Aorta (tissue), 5 donors: ENCODE measurements around the gene GSN. TPM values are rescaled to one million over a fixed set of nuclear protein-coding genes. Genes with fewer than 3 reads are reported as not detected.

Experiments
- ATAC-seq: fragments of 200-7000 bp; cut with Tn5 transposase; one replicate; pipeline ENCODE4 v1.9.1; 2022; ENCODE audit warnings: moderate library complexity; ENCODE audit not compliant: low FRiP score
- DNase-seq, 2 donors: peaks; one replicate each; pipeline ENCODE4 v3.0.0-alpha.2; 2020
- H3K27ac ChIP-seq, 2 donors: one replicate each; pipeline ENCODE4 v1.5.1; 2013; ENCODE audit warnings: low read length in 2 of 2, mild to moderate bottlenecking in 2 of 2, moderate library complexity in 2 of 2, control low read depth in 1 of 2, inconsistent platforms in 1 of 2, low read depth in 1 of 2
- H3K27me3 ChIP-seq, 2 donors: one replicate each; pipeline ENCODE4 v1.6.1; 2013; ENCODE audit warnings: control low read depth in 1 of 2, low read length in 1 of 2, mild to moderate bottlenecking in 1 of 2, moderate library complexity in 1 of 2; ENCODE audit not compliant: insufficient read depth in 2 of 2, control insufficient read depth in 1 of 2
- H3K36me3 ChIP-seq, 2 donors: one replicate each; pipeline ENCODE4 v1.6.1; 2013; ENCODE audit warnings: control low read depth in 1 of 2, low read length in 1 of 2, mild to moderate bottlenecking in 1 of 2; ENCODE audit not compliant: insufficient read depth in 2 of 2, control insufficient read depth in 1 of 2
- H3K4me1 ChIP-seq, 2 donors: one replicate each; pipeline ENCODE4 v1.6.1; 2013; ENCODE audit warnings: low read length in 2 of 2, control low read depth in 1 of 2, mild to moderate bottlenecking in 1 of 2, moderate library complexity in 1 of 2; ENCODE audit not compliant: insufficient read depth in 2 of 2, control insufficient read depth in 1 of 2
- H3K4me3 ChIP-seq, 2 donors: one replicate each; pipeline ENCODE4 v1.5.1; 2013; ENCODE audit warnings: low read length in 2 of 2, control low read depth in 1 of 2, mild to moderate bottlenecking in 1 of 2
- H3K9me3 ChIP-seq: one replicate; pipeline ENCODE4 v1.6.1; 2013; ENCODE audit warnings: mild to moderate bottlenecking, low read length; ENCODE audit not compliant: control insufficient read depth
- WGBS, 2 donors: extraction: QIAGEN DNeasy Blood & Tissue Kit; methylation state at CpG; one replicate each; pipeline ENCODE4 v1.1.7; 2013; 5-methylcytosine and 5-hydroxymethylcytosine counted together
- intact Hi-C, 2 donors: fragments of 100-400 bp; cut with DNase I; formaldehyde crosslinking; loops; one replicate each; pipeline versions ENCODE4 v1.14.2 to v1.15.0; 2022
- polyA plus RNA-seq, 2 donors: library from polyadenylated mRNA; stranded (reverse); fragments of 200-250 nt; gene quantifications; one replicate each; pipeline ENCODE4 v1.2.3, GENCODE V29; 2013
- total RNA-seq, 2 donors: library from RNA; stranded (reverse); fragmentation: NEBNext Ultra II Directional; extraction: Animal tissue kit (Norgen Biotek cat#: 25700); gene quantifications; one replicate each; pipeline ENCODE4 v1.2.1, GENCODE V29; 2021
- donor health status: healthy with polysubstance abuse.
- donor health status: Bipolar disorder and iron deficiency.
- donor health status: DM: no; HTN: no; CAD: no.
- donor health status: DM: no; HTN: no; CAD: no.
- donor health status: DM: yes; HTN: yes; CAD: no.

GSN gene
- total and polyA plus RNA-seq, 4 donors = 451 to 2,469 (median 1,011) TPM

DNA sequence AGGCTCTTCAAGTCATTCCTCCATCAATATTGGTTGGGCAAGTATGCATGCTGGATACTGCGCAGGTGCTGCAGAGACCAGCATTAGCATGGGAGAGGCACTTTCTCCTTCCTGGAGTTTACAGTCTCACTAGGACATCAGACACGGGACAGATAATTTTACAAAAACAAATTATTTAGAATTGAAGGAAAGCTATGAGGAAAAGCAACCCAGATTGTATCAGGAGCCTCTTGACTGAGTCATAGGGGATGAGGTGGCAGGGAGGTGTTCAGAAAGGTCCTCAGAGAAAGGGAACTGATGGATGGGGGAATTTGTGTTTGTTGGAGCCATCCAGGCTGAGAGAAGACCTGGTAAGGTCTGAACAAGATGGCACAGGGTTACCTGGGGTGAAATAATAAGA lies 41.8 kb upstream of the GSN start:
- no peaks in the 10 kb centered on the region for H3K36me3 ChIP-seq
- H3K27me3 ChIP-seq = no peaks in the 10 kb centered on the region
- no peak overlapping the region for H3K27ac ChIP-seq
- H3K4me1 ChIP-seq = no peaks in the 10 kb centered on the region
- WGBS, 2 donors = 86 to 89% methylated on average over 2 of the region's 2 CpGs
- H3K9me3 ChIP-seq = no peaks in the 10 kb centered on the region
- intact Hi-C loops = no loop called here
- H3K4me3 ChIP-seq = no peak overlapping the region
- ATAC-seq (no peak), DNase-seq (no peak)

DNA sequence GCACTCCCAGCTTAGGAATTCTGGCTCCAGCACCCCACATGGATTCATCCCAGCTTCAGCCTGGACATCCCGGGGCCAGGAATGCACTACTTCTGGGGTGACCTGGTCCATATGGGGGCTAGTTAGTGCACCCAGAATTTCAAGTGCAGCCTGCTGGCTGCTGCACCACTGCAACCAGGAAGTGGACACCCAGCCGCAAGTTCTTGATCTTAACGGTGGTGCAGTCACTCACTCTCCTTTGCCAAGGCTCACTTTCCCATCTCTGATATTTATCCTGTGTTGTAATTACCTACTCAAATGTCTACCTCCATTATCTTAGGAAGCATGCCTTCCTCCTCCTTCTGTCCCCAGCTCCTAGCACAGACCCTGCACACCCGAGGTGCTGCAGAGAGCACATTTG lies 40.1 kb upstream of the GSN start:
- ATAC-seq (no peak), DNase-seq (no peak)
- Histone ChIP-seq H3K36me3 (no peaks in the 10 kb centered on the region), H3K27me3 (no peaks in the 10 kb centered on the region), H3K4me3 (no peak overlapping the region), H3K27ac (no peak overlapping the region), H3K4me1 (no peaks in the 10 kb centered on the region), H3K9me3 (no peaks in the 10 kb centered on the region)
- 65 to 71% methylated on average over 4 of the region's 4 CpGs for WGBS, 2 donors
- intact Hi-C loops = no loop called here

DNA sequence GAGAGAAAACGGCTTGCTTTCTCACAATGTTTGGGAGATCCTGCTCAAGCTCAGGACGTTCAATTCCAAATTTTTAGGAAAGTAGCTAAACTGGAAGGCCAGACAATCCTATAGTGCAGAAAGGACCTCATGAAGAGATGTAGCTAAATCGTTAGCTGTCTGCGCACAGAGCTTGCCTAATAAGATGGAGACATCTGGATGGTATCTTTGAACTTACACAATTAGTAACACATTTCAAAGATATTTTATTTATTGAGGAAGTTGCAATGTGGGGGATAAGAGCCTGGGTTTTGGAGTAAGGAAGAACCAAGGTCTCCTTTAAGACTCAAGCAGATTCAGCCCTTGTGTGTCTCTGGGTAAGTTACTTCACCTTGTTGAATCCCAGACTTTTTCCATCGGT lies 37.7 kb upstream of the GSN start:
- 84 to 89% methylated on average over 5 of the region's 5 CpGs for WGBS, 2 donors
- intact Hi-C loops = no loop called here
- ATAC-seq = no peak

DNA sequence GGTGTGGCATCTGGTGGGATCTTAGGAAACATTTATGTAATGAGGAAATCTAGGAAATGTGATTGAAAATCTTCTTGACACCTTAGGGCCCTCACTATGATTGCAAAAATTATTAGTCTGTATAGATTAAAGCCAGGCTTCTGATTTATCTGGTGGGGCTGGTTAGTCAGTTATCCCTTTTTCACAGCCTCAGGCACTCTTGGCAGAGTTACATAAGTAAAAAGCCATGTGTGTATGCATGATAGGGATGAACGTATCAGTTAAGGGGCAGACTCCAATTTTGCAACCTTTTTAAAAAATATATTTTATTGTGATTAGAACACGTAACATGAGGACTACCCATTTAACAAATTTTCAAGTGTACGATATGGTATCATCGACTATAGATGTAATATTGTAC lies 35.7 kb upstream of the GSN start:
- H3K9me3 ChIP-seq = no peaks in the 10 kb centered on the region
- H3K36me3 ChIP-seq = no peaks in the 10 kb centered on the region
- H3K27me3 ChIP-seq = no peaks in the 10 kb centered on the region
- no peak overlapping the region for H3K4me3 ChIP-seq
- ATAC-seq = no peak
- H3K27ac ChIP-seq = no peak overlapping the region
- WGBS, 2 donors = 93 to 96% methylated on average over 4 of the region's 4 CpGs
- peaks cover 0 to 3% of the 10 kb centered on the region in 2 donors for H3K4me1 ChIP-seq
- no peak for DNase-seq
- intact Hi-C loops = no loop called here

More for the DNA sequence above, 37.7 kb upstream of the GSN start:
- Histone ChIP-seq H3K9me3 (no peaks in the 10 kb centered on the region), H3K4me3 (no peak overlapping the region), H3K27ac (no peak overlapping the region), H3K4me1 (peaks cover 0 to under 1% of the 10 kb centered on the region in 2 donors), H3K27me3 (no peaks in the 10 kb centered on the region), H3K36me3 (no peaks in the 10 kb centered on the region)
- no peak for DNase-seq

DNA sequence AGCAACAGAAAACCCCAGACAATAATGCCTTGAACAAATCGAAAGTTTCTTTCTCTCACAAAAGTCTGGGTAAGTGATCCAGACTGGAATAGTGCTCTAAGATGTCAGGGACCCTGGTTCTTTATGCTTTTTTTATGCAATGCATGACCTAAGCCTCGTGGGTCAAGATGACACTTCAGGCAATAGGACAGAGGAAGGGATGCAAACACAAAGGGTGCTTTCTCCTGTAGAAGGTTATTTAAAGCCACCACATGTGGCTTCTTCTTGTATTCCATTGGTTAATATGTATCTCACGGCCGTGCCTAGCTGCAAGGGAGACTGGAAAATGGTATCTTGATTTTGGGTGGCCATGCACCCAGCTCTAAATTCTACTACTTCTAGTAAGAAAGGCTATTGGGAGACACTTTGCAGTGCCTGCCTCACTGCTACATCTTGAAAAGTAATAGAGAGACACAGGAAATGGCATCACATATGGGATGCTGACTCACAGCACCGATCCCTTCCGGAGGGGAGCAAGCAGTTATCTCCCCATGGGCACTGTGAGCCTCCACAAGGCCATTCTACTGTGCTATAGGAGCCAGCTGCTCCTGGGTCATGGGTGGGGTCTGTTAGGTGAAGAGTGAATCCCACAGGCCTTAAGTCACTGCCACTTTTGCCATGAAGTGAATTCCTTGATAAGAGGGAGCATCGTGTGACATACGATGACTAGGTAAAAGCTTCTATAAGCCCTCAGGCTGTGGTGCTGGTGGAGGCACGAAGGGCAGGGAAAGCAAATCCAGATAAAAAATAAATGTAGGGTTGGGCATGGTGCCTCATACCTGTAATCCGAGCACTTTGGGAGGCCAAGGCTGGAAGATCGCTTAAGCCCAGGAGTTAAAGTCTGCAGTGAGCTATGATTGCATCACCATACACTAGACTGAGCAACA lies 33.8 kb upstream of the GSN start:
- Histone ChIP-seq H3K4me1 (peaks cover 0 to 3% of the 10 kb centered on the region in 2 donors), H3K4me3 (no peak overlapping the region), H3K36me3 (no peaks in the 10 kb centered on the region), H3K27me3 (no peaks in the 10 kb centered on the region), H3K9me3 (no peaks in the 10 kb centered on the region), H3K27ac (no peak overlapping the region)
- no peak for ATAC-seq
- WGBS, 2 donors = 91 to 94% methylated on average over 11 of the region's 11 CpGs
- intact Hi-C loops = no loop called here
- DNase-seq = no peak

DNA sequence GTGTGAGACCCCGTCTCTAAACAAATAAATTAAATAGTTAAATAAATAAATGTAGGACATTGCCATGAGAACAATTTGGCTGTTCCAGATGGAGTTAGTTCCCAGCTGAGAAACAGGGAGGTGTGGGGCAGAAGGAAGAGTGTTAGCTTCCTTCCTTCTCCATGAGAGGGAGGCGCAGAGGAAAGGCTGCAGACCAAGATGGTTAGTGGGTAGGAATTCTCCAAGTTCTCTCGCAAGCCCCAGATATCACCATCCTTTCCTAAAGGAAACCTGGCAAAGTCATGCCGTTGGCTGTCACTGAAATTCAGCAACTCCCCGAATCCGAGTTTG lies 33.2 kb upstream of the GSN start:
- Histone ChIP-seq H3K4me3 (no peak overlapping the region), H3K4me1 (peaks cover 0 to 3% of the 10 kb centered on the region in 2 donors), H3K27me3 (no peaks in the 10 kb centered on the region), H3K36me3 (no peaks in the 10 kb centered on the region), H3K9me3 (no peaks in the 10 kb centered on the region), H3K27ac (no peak overlapping the region)
- intact Hi-C loops = no loop called here
- no peak for DNase-seq
- ATAC-seq = no peak
- WGBS, 2 donors = 91 to 92% methylated on average over 6 of the region's 6 CpGs

DNA sequence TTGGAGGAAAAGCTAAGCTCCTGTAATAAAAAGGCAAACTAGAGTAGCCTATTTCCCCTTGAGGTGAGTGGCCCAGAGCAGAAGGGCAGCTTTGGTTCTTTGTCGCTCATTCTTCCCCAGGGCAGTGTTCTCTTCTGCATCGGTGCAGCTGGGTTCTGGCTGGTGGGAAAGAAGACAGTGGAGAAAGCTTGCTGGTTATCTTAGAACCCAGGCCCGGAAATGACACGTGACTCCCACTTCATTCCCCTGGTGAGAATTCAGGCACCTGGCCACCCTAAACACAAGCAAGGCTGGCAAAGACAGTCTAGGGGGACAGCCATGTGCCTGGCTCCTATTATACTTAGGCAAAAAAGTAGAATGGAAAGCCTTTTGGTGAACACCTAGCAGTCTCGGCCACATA lies 32.5 kb upstream of the GSN start:
- H3K4me1 ChIP-seq = peaks cover 0 to 3% of the 10 kb centered on the region in 2 donors
- intact Hi-C loops = no loop called here
- H3K27me3 ChIP-seq = no peaks in the 10 kb centered on the region
- H3K9me3 ChIP-seq = no peaks in the 10 kb centered on the region
- no peak overlapping the region for H3K27ac ChIP-seq
- H3K4me3 ChIP-seq = no peak overlapping the region
- no peak for DNase-seq
- ATAC-seq = no peak
- WGBS, 2 donors = 75 to 76% methylated on average over 5 of the region's 5 CpGs
- no peaks in the 10 kb centered on the region for H3K36me3 ChIP-seq

DNA sequence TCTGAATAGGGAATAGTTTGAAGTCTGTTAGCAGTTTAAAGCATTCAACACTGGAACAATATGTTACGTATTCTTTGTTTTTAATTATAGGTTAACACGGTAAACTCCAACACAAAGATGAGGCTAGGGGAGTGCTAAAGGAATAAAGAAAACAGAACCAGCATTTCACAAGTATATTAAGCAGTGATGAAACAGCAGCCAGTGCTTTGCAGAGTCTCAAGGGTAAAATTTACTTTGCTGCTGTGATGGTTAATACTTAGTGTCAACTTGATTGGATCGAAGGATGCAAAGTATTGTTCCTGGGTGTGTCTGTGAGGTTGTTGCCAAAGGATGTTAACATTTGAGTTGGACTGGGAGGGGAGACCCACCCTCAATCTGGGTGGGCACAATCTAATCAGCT lies 30.0 kb upstream of the GSN start:
- Histone ChIP-seq H3K4me3 (no peak overlapping the region), H3K27me3 (no peaks in the 10 kb centered on the region), H3K27ac (no peak overlapping the region), H3K36me3 (no peaks in the 10 kb centered on the region), H3K4me1 (peaks cover 2 to 3% of the 10 kb centered on the region in 2 donors), H3K9me3 (no peaks in the 10 kb centered on the region)
- intact Hi-C loops = no loop called here
- DNase-seq (no peak), ATAC-seq (no peak)
- WGBS, 2 donors = 83 to 86% methylated on average over 3 of the region's 3 CpGs

DNA sequence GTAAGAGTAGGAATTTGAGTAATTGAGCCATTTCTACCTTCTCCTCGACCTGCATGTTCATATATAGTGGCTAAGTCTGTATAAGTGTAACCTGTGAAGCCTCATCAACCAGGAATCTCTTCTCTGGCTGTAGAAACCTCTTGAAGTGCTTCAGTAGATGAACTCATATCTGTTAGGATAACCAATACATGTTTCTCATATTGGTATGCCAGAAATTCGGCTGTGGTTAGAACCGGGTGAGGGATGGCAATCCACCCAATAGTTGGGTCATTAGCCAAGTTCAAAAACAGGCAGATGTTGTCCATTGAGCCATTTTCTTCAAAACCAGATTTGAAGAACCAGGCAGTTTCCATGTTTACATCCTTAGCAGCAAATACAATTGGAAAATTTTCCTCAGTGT lies 28.9 kb upstream of the GSN start:
- DNase-seq = no peak
- Histone ChIP-seq H3K4me1 (peaks cover 2 to 3% of the 10 kb centered on the region in 2 donors), H3K9me3 (no peaks in the 10 kb centered on the region), H3K27me3 (no peaks in the 10 kb centered on the region), H3K4me3 (no peak overlapping the region), H3K27ac (no peak overlapping the region), H3K36me3 (no peaks in the 10 kb centered on the region)
- intact Hi-C loops = no loop called here
- no peak for ATAC-seq
- 93% methylated on average over 3 of the region's 3 CpGs for WGBS, 2 donors
